Measurements from ENCODE around the gene MRPL4. TPM values are rescaled to one million over a fixed set of nuclear protein-coding genes. Genes with fewer than 3 reads are reported as not detected.

The MRPL4 gene
- total RNA-seq, 1 donor from 2014 or later = 12.9 TPM

Other genes with a start within 250 kb of the MRPL4 start
- gene COL5A3, start 241.7 kb upstream of the MRPL4 start, total RNA-seq = under 0.01 TPM in 2 replicates
- not detected in 2 replicates for gene RDH8, start 238.7 kb upstream of the MRPL4 start, total RNA-seq
- 12.9 and 20.4 TPM in 2 replicates for gene SHFL, start 165.9 kb upstream of the MRPL4 start, total RNA-seq
- 0.20 and 0.22 TPM in 2 replicates for gene ANGPTL6, start 149.5 kb upstream of the MRPL4 start, total RNA-seq
- gene PPAN, start 145.9 kb upstream of the MRPL4 start, total RNA-seq = 12.6 and 23.0 TPM in 2 replicates
- 1.1 and 1.8 TPM in 2 replicates for gene P2RY11, start 140.5 kb upstream of the MRPL4 start, total RNA-seq
- gene EIF3G, start 132.3 kb upstream of the MRPL4 start, total RNA-seq = 228 and 274 TPM in 2 replicates
- 14.9 and 15.3 TPM in 2 replicates for gene DNMT1, start 57.3 kb upstream of the MRPL4 start, total RNA-seq
- gene S1PR2, start 20.9 kb upstream of the MRPL4 start, total RNA-seq = 0.20 and 0.44 TPM in 2 replicates
- gene ICAM1, start 18.9 kb downstream of the MRPL4 start, total RNA-seq = 8.3 and 8.5 TPM in 2 replicates
- gene ICAM4, start 34.7 kb downstream of the MRPL4 start, total RNA-seq = 0.22 TPM in 1 of 2 replicates, not detected in the other
- under 0.01 TPM in 1 of 2 replicates, not detected in the other for gene ICAM5, start 37.7 kb downstream of the MRPL4 start, total RNA-seq
- 0.22 and 0.40 TPM in 2 replicates for gene ZGLP1, start 57.6 kb downstream of the MRPL4 start, total RNA-seq
- gene FDX2, start 63.8 kb downstream of the MRPL4 start, total RNA-seq = 6.8 and 13.9 TPM in 2 replicates
- gene RAVER1, start 81.3 kb downstream of the MRPL4 start, total RNA-seq = 5.4 and 6.2 TPM in 2 replicates
- 7.8 and 8.7 TPM in 2 replicates for gene ICAM3, start 87.4 kb downstream of the MRPL4 start, total RNA-seq
- 41.2 and 74.0 TPM in 2 replicates for gene TYK2, start 128.4 kb downstream of the MRPL4 start, total RNA-seq
- gene CDC37, start 151.3 kb downstream of the MRPL4 start, total RNA-seq = 198 and 235 TPM in 2 replicates
- 1.3 and 1.8 TPM in 2 replicates for gene PDE4A, start 168.3 kb downstream of the MRPL4 start, total RNA-seq

Data from lung microvascular endothelial cell (primary cell).